NCI-H128 (cell line): ENCODE data around the gene TRH.
"Not testable (repeated sequence)": the region's sequence is repeated elsewhere in the genome, so short reads cannot be mapped to it uniquely, and the experiment has no call there.

Source experiments
- DNase-seq: peaks from one replicate; lab custom pipeline; 2025; ENCODE audit not compliant: unreplicated experiment; lab: John Stamatoyannopoulos, UW

TRH gene

DNA sequence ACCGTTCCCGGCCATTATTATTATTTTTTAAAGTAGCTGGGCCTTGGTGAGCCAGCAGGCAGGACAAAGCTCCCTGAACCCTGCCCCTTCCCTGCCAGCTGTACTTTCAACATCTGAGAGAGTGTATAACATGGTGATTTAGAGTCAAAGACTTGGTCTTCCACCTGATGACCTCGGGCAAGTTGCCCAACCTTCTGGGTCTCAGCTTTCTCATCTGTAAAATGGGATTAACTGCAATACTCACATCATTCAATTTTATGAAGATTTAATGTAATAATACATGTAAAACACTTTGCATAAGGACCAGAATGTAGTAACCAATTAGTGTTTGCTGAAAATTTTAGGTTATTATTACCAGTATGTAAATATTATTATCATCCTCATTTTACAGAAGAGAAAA, 11.9 kb upstream of the TRH start:
- no peak for DNase-seq

DNA sequence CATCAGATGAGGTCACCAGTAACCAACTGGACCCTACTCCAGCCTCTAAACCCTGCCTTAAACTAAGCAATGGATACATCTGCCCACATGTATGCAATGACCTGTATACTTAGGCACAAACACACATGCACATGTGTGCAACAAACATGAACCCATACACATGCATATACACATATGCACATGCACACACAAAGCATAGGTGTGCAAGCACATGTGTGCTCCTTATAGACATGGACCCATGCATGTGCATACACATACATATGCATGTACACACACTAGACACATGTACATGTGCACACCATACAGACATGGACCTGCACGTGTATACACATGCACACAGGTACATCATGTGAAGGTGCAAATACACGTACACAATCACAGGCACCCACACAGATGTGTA, 8.6 kb upstream of the TRH start:
- DNase-seq, result no peak

- DNase-seq, result no peak
Measured at GRCh38 chr3:129966876-129967275, 7.6 kb upstream of the TRH start.

- no peak for DNase-seq
Measured at GRCh38 chr3:129967761-129968160, 6.8 kb upstream of the TRH start.

- no peak for DNase-seq
Measured at GRCh38 chr3:129971351-129972052, 3.0 kb upstream of the TRH start.

DNA sequence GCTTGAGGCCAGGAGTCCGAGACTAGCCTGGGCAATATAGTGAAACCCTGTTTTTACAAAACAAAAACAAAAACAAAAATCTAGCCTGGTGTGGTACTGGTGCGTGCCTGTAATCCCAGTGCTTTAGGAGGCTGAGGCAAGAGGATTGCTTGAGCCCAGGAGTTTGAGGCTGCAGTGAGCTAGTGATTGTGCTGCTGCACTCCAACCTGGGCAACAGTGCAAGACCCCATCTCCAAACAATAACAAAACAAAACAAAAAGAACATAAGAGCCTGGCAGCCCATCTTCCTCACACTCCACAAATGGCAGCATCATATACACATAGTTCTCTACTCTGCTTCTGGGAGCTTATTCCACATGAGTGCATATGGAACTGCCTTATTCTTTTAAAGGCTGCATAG, 2.2 kb upstream of the TRH start:
- DNase-seq, result no peak

- DNase-seq, result no peak
Measured at GRCh38 chr3:129973853-129974563, 512 bp upstream of the TRH start.

DNA sequence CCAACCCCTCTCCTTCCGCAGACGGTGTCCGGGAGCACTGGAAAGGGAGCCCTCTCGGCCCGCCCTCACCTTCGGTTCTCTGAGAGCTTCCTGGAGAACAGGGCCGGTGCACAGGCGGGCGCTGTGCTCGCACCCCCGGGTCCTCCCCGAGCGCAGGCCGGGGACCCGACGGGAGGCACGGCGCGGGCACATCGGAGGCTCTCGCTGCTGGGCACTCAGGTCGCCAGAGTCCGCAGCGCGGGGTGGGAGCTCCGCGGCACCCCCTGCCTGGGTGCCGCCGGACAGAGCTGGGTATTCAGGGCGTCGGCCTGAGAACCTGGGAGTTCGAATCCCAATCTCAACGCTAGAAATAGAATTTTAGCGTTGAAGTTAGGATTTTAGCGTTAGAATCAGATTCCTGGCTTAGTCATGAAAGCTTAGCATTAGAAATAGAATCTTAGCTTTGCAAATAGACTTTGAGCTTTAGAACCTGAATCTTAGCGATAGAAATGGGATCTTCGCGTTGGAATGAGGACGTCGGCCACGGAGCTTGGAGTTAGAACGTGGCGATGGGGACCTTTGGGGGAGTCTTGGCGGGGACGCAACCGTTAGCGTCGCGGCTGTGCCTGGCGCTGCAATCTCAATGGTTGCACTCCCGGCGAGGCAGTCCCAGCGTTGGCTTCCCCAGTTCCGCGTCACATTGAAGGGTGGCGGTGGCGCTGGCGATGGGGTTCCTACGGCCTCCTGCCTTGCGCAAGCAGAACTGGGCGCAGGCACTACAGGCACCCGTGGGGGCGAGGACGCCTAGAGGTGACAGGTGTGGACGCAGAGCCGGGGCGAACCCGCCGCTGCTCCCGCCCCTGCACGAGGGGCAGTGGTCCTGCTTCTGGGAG, 549 bp downstream of the TRH start:
- no peak for DNase-seq

DNA sequence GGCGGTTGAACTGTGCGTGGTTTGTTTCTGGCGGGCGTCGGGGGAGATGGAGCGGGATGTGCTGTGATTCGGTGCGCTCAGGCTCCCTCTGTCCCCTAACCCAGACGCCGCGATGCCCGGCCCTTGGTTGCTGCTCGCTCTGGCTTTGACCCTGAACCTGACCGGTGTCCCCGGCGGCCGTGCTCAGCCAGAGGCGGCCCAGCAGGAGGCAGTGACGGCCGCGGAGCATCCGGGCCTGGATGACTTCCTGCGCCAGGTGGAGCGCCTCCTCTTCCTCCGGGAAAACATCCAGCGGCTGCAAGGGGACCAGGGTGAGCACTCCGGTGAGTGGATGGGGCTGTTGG, 1.2 kb downstream of the TRH start:
- DNase-seq, result no peak

DNA sequence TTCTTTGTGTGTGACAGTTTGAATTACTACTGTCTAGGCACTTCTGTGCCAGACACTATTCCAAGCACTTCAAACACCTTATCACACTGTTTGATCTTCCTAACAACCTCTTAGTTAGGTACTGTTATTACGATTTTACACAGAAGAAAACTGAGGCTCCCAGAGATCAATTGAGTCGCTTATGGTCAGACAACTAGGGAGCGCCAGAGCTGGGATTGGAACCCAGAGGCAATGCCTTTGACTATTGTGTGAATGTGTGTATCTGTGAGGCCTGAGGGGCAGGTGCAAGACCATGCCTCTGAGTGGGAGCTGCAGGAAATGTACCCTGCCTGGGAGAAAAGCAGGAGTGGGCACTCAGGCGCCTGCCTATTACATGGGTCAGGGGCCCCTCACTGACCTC, 1.8 kb downstream of the TRH start:
- DNase-seq, result no peak

DNA sequence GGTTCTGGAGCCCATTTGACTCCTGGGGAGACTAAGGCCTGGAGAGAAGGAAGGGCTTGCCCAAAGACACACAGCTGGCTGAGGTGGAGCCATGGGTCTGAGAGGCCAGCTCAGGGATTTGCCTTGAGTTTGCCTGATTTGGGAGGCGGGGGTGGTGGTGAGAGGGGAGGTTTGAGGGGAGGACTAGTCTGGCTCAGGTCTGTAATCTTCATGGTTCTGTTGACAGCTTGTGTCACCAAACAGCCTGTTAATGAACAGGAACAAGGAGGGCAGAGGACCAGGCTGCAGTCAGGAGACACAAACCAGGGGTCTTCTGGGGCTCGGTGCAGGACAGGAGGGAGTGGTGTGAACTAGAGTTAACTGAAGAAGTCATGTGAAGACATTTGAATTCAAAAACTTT, 3.6 kb downstream of the TRH start:
- no peak for DNase-seq

- DNase-seq, result no peak
Measured at GRCh38 chr3:129979905-129980304, 5.4 kb downstream of the TRH start.

- no peak for DNase-seq
Measured at GRCh38 chr3:129983561-129983960, 9.0 kb downstream of the TRH start.

GRCh38 chr3:129984125-129984524, 9.6 kb downstream of the TRH start:
- DNase-seq, result no peak

DNA sequence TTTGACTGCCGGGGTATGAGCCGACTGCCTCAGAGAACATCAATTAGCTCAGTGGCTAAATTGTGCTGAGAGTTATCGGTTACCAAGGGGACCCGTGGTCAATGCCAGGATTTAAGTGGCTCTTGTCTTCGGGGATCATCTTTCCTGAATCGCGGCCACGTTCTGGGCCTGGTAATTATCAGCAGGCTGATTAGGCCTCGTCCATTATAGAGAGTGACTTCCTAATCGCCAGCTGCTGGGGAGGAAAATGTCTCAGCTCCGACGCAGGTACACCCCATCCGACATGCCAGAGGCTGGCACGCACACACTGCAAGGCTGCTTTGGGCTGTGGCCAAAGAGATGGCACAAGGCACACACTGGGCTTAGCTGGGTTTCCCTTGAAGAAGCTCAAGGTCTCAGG, 10.6 kb downstream of the TRH start:
- DNase-seq, result peak; percentile 77

- no peak for DNase-seq
Measured at GRCh38 chr3:129988429-129988828, 13.9 kb downstream of the TRH start.

DNA sequence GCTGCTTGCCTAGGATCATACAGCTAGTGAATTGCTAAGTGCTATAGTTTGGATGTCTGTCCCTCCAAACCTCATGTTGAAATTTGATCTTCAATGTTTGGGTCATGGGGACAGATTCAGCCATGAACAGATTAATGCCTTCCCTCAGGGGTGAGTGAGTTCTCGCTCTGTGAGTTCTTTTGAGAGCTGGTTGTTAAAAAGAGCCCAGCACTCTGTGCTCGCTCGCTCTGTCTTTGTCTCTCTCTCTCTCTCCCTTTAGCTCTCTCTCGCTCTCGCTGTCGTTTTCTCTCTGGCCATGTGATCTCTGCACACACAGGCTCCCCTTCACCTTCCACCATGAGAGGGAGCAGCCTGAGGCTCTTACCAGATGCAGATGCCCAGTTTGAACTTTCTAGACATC, 14.9 kb downstream of the TRH start:
- no peak for DNase-seq

GRCh38 chr3:129992781-129993180, 18.3 kb downstream of the TRH start:
- DNase-seq, result no peak

GRCh38 chr3:129994883-129995559, 20.5 kb downstream of the TRH start:
- no peak for DNase-seq

DNA sequence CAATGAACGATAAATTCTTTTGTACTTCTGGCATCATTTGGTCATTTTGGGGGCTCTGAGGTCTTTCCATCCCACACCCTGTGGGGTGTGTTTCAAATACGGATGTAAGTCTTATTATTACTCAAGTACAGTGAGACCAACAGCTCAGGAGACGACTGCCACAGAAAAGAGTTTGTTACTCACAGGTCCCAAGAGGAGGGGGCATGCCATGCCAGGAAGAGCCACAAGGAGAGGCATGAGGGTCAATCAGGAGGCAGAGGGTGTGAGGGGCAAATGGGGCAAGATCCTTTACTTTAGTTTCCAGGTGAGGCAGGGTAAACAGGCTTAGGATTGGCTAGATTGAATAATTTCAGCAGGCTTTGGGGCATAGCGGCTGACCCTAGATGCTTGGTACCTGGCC, 21.6 kb downstream of the TRH start:
- DNase-seq, result no peak

GRCh38 chr3:129999176-129999575, 24.7 kb downstream of the TRH start:
- not testable (repeated sequence) for DNase-seq
